GM18861 (cell line): ENCODE data around the gene MRPL47.
A peak's percentile ranks its signal among the peaks of the same experiment; 100 is the strongest.
"Not testable (repeated sequence)": the region's sequence is repeated elsewhere in the genome, so short reads cannot be mapped to it uniquely, and the experiment has no call there.

Source experiments
- ATAC-seq: cut with Tn5 transposase; IDR thresholded peaks from one replicate; pipeline ENCODE4 v1.9.1; 2021; ENCODE audit not compliant: unreplicated experiment

Gene MRPL47

DNA sequence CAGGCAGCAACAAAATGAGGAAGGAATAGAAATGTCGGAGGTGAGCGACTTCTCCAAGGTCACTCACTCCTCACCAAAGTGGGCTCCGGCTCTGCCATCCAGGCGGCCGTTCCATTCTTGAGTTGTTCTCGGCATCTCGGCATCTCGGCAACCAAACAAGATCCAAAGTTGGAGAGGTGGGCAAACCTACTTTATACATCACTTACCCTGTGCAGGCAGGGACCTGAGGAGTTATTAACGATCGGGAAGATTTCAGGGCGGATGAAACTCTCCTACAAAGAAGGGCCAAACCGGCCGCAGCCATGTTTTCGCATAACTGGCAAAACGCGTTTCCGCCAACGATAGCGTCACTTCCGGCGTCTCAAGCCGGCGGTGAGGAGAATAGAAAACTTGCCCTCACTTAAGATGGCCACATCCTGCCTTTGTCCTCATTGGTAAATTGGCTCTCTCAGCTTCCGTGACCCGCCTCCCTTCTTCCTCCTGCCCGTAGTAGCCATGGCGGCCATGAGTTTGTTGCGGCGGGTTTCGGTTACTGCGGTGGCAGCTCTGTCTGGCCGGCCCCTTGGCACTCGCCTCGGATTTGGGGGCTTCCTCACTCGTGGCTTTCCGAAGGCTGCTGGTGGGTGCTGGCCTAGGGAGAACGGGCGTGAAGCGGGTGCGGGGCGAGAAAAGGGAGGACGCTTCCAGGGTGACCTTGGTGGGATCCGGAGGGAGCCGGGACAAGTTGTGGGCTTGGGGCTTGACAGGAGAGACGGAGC, at the start of gene MRPL47, which contains the start of gene NDUFB5:
Gene MRPL47 (minus strand): TSS at position 318 of the 758 bp plus-strand sequence. CDS start 14 bp downstream, at position 304.
Gene NDUFB5 (plus strand): TSS at position 474 of the 758 bp plus-strand sequence. CDS start 22 bp downstream, at position 496.
- peak; percentile 92 for ATAC-seq

DNA sequence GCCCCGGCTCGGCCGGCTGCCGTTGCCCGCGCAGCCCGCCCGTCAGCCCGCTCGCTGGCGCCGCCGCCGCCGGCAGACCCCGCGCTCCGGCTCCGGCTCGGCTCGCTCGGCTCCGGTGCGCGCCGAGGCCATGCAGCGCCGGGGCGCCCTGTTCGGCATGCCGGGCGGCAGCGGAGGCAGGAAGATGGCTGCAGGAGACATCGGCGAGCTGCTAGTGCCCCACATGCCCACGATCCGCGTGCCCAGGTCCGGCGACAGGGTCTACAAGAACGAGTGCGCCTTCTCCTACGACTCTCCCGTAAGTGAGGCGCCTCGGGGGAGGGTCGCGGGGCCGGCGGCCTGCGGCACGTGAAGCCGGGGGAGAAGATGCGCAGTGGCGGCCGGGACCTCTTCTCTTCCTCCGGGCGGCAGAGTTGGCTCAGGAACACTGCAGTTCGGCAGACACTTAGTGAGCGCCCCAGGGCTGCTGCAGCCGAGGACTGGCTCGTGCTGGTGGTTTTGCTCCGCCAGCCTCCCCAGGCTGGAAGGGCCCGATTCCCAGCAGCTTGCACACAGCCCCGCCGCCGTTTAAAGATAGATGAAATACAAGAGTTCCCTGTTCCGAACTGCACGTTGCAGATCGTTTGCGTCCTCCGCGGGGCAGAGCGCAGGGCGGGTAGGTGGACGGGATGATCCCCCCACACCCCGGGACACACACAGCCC, 48.8 kb upstream of the MRPL47 start:
- peak; percentile 37 for ATAC-seq

GRCh38 chr3:179652447-179653095, 48.1 kb upstream of the MRPL47 start, which contains the start of gene USP13:
TSS of gene USP13 (plus strand) at chr3:179653040. CDS start at chr3:179653226, 186 bp downstream.
- ATAC-seq = peak; percentile 66

- no peak for ATAC-seq
Observed at GRCh38 chr3:179651687-179652446, 47.4 kb upstream of the MRPL47 start.

DNA sequence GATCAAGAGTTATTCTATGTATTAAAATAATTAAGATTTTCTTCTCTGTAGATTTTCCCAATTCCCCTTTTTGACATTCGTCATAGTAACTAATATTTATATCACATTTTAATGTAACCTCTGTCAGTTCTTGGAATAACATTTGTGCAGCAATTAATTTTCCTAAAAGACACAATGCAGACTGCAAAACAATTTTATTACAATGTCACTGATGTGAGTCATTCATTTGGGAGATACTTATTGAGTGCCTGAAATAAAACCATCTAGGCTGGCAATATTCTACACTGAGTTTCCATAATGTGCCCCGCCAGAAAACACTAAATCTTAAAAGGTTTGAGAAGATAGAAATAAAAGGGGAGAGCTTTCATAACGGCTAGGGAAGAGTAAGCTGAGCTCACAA, 41.7 kb upstream of the MRPL47 start:
- ATAC-seq = no peak

- not testable (repeated sequence) for ATAC-seq
Observed at GRCh38 chr3:179643837-179644236, 39.4 kb upstream of the MRPL47 start.

DNA sequence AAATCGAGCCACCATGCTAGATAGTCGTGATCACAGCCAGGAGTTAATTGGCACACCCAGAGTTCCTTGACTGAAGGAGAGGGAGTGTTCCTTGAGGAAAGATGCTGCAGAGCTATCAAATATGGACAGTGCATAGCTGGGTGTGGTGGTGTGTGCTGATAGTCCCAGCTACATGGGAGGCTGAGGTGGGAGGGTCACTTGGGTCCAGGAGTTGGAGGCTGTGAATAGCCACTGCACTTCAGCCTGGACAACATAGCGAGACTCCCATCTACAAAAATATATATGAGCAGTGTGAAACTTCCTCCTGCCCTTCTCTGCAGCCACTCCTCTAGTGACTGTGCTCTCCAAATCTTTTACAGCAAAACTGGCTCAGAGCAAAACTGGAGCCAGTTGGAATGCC, 38.4 kb upstream of the MRPL47 start:
- ATAC-seq = no peak

GRCh38 chr3:179640469-179640868, 36.0 kb upstream of the MRPL47 start:
- ATAC-seq = no peak

GRCh38 chr3:179630753-179631451, 26.5 kb upstream of the MRPL47 start:
- no peak for ATAC-seq

DNA sequence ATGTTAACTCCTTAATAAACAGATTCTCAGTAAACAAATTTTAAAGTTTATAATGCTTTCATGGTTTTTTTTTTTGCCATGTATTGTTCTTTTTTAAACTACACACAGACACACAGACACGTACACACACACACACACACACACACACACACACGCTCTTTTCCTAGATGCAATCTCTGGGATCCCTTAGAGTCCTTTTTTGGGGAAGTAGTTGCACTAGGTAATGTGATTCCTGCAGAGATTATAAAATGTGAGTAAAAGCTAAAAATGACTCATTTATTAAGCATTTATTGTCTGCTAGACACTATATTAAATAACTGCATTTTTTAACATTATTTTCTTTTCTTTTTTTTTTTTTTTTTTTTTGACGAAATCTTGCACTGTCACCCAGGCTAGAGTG, 20.0 kb upstream of the MRPL47 start:
- ATAC-seq = no peak

GRCh38 chr3:179622023-179622422, 17.6 kb upstream of the MRPL47 start:
- no peak for ATAC-seq

DNA sequence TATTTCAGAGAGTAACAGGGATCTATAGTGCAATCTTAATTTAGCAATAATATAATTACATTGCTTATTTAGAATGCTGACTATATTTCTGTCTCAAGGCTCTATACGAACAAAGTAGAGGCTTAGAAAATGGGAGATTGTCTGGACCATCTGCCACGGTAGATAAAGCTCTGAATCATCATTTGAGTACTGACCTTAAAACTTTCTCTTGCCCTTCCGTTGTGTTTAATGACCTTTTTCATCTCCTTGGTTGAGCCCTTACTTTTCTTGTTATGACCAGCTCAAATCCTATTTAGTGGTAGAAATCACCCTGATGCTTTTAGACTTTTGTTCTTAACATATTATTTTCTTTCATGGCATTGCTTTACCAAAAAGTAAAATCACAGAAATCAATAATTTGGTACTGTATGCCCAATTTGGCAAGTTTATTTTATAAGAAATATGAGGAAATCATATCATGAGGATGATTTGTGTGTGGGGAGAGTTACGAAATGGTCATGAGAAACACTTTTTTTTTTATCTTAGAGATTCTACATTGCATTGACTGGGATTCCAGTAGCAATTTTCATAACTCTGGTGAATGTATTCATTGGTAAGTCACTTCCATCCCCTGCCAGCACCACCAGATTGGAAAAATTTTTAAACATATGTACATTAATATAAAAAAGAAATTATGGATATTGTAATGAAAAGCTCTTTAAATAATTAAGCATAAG, 11.2 kb upstream of the MRPL47 start:
- ATAC-seq = no peak

GRCh38 chr3:179613807-179614206, 9.4 kb upstream of the MRPL47 start:
- no peak for ATAC-seq

GRCh38 chr3:179610066-179610465, 5.6 kb upstream of the MRPL47 start:
- no peak for ATAC-seq

DNA sequence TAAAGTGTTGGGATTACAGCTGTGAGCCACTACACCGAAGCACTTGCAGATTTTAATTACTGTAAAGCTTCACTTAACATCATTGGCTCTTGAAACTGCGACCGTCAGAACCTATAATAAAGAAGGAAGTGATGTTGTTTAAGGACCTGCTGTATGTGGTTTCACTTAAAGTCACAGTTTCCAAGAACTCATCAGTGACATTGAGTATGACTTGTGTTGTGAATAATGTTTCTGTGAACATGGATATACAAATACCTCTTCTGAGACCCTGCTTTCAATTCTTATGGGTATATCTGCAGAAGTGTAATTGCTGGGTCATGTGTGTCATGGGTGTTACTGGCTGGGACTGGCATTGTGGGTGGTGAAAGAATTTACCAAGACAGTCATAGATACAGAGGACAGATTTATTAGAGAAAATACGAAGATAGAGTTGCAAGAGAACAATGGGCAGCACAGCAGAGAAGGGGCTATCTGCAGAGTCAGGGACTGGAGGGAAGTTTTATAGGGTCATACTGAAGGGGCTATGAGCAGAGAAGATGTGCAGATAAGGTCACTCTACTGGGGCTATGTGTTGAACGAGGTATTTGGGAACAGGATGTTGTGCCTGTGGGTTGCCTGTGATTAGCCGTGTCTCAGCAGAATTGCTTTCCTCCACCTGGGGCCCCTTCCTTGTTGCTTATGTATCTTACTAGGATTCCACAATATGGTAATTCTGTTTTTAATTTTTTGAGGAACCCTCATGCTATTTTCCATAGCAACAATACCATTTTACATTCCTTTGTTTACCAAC, 4.7 kb upstream of the MRPL47 start:
- ATAC-seq = peak; percentile 61

DNA sequence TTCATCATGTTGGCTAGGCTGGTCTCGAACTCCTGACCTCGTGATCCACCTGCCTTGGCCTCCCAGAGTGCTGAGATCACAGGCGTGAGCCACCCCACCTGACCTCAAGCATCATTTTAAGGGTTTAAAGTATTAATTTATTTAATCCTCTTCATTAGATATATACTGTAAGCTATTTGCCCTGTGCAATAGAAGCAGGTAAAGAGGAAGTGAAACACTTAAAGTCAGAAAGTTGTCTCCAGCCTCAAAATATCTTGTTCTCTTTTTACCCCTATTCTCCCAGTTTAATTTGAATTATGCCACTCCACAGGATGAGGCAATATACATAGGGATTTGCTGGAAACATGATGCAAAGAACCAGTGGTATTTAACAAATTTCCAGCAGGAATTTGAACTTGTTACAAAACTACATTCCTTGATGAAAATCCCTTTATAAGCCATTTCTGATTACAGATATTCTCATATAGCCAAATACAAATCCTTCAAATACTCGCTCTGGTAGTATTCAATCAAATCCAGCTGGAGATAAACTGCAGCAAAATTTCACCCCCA, 2.2 kb upstream of the MRPL47 start:
- peak; percentile 23 for ATAC-seq

DNA sequence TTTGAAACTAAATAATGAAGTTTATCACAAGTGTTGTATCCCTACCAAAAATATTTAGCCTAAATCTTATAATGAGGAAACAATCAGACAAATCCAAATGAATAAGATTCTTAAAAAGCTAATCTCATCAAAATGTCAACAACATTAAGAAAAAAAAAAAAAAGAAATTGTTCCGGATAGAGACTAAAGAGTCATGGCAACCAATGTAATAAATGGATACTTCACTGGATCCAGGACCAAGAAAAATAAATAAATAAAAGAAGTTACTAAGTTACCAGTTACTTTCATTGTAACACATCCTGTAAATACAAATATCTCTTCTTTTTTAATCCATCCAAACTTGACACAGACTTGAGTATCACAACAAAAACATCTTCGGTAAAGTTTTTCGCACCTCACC, 607 bp downstream of the MRPL47 start:
- no peak for ATAC-seq

DNA sequence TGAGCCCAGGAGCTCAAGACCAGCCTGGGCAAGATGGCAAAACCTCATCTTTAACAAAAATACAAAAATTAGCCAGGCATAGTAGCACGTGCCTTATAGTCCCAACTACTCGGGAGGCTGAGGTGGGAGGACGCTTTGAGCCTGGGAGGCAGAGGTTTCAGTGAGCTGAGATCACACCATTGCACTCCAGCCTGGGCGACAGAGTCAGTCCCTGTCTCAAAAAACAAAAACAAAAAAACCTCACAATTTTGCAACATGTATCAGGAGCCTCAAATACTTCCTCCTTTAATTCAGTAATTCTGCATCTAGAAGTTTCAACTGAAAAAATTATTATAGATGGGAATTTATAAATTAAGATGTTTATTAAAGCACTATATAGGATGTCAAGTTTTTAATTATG, 1.1 kb downstream of the MRPL47 start:
- ATAC-seq = no peak

GRCh38 chr3:179599531-179599930, 4.9 kb downstream of the MRPL47 start:
- ATAC-seq = no peak
